Left lung (tissue), 10 donors: ENCODE results near the gene RSBN1L. TPM values are rescaled to one million over a fixed set of nuclear protein-coding genes. Genes with fewer than 3 reads are reported as not detected.
A peak's percentile ranks its signal among the peaks of the same experiment; 100 is the strongest.

ENCODE experiments used
- ATAC-seq: fragments of 200-7000 bp; cut with Tn5 transposase; one replicate; pipeline ENCODE4 v1.9.1; 2020; ENCODE audit warnings: moderate library complexity
- DNase-seq, 4 donors: peaks; one replicate each; pipeline ENCODE4 v3.0.0-alpha.2; 2013 to 2020
- H3K27ac ChIP-seq, 2 donors: fragments of 200-600 bp; sonication (generic) in 1 of 2; one replicate each; pipeline versions ENCODE4 v1.5.0 to v1.8.0; 2020 to 2021
- H3K27me3 ChIP-seq, 2 donors: fragments of 200-600 bp; sonication (generic) in 1 of 2; one replicate each; pipeline versions ENCODE4 v1.5.0 to v1.8.0; 2020 to 2021
- H3K36me3 ChIP-seq, 2 donors: fragments of 200-600 bp; sonication (generic) in 1 of 2; one replicate each; pipeline versions ENCODE4 v1.5.0 to v1.8.0; 2020 to 2021
- H3K4me1 ChIP-seq, 2 donors: fragments of 200-600 bp; one replicate each; pipeline ENCODE4 v1.8.0; 2021
- H3K4me3 ChIP-seq, 2 donors: fragments of 200-600 bp; sonication (generic) in 1 of 2; one replicate each; pipeline versions ENCODE4 v1.5.0 to v1.8.0; 2020 to 2021; ENCODE audit warnings: mild to moderate bottlenecking in 1 of 2
- H3K9me3 ChIP-seq, 2 donors: fragments of 200-600 bp; sonication (generic) in 1 of 2; one replicate each; pipeline versions ENCODE4 v1.5.0 to v1.8.0; 2020 to 2021
- CTCF ChIP-seq, 2 donors: fragments of 200-600 bp; sonication (generic) in 1 of 2; IDR thresholded peaks; one replicate each; pipeline versions ENCODE4 v1.5.0 to v1.8.0; 2021; ENCODE audit warnings: antibody characterized with exemption in 2 of 2
- intact Hi-C, 2 donors: fragments of 100-400 bp; cut with DNase I; formaldehyde crosslinking; loops; one replicate each; pipeline versions ENCODE4 v1.11.2 to v1.14.2; 2022
- polyA plus RNA-seq, 6 donors: library from polyadenylated mRNA; unstranded; fragments of 120-200 nt; gene quantifications; one replicate each; pipeline ENCODE4 v1.2.1, GENCODE V29; 2013; ENCODE audit not compliant: insufficient read length in 6 of 6
- total RNA-seq, 2 donors: library from RNA; stranded (reverse); fragmentation: NEBNext Ultra II Directional; extraction: Animal tissue kit (Norgen Biotek cat#: 25700); gene quantifications; one replicate each; pipeline ENCODE4 v1.2.1, GENCODE V29; 2021
- donor health status: DM: no; HTN: yes; CAD: no.
- donor health status: DM: no; HTN: no; CAD: no.

Gene RSBN1L
- total and polyA plus RNA-seq, 8 donors = 16.7 to 47.2 (median 37.6) TPM

- TF ChIP-seq CTCF (IDR thresholded peaks at IDR 0.05) = no peak
- Histone ChIP-seq H3K9me3 (no peaks in the 10 kb centered on the region), H3K36me3 (peaks cover 0 to 31% of the 10 kb centered on the region in 2 donors), H3K4me1 (peaks cover 0 to 30% of the 10 kb centered on the region in 2 donors), H3K27me3 (no peaks in the 10 kb centered on the region), H3K4me3 (no peak overlapping the region), H3K27ac (peak overlapping the region in 1 of 2 donors; percentile 30)
- DNase-seq (no peak), ATAC-seq (no peak)
- intact Hi-C loops = no loop called here
Observed at GRCh38 chr7:77765906-77766800, 69.9 kb downstream of the RSBN1L start.

GRCh38 chr7:77766801-77767605 is 70.7 kb downstream of the RSBN1L start:
- no peak for ATAC-seq
- no peaks in the 10 kb centered on the region for H3K9me3 ChIP-seq
- H3K27ac ChIP-seq = no peak overlapping the region
- no peaks in the 10 kb centered on the region for H3K27me3 ChIP-seq
- intact Hi-C loops = no loop called here
- H3K4me3 ChIP-seq = no peak overlapping the region
- no peak for TF ChIP-seq CTCF (IDR thresholded peaks at IDR 0.05)
- no peak for DNase-seq
- H3K36me3 ChIP-seq = peaks cover 0 to 38% of the 10 kb centered on the region in 2 donors
- peaks cover 0 to 30% of the 10 kb centered on the region in 2 donors for H3K4me1 ChIP-seq

GRCh38 chr7:77770316-77770715 is 74.1 kb downstream of the RSBN1L start:
- Histone ChIP-seq H3K27ac (no peak overlapping the region), H3K4me3 (no peak overlapping the region), H3K4me1 (peaks cover 0 to 13% of the 10 kb centered on the region in 2 donors), H3K9me3 (no peaks in the 10 kb centered on the region), H3K27me3 (no peaks in the 10 kb centered on the region), H3K36me3 (peaks cover 0 to 68% of the 10 kb centered on the region in 2 donors)
- no peak for DNase-seq
- intact Hi-C loops = no loop called here
- no peak for ATAC-seq
- TF ChIP-seq CTCF (IDR thresholded peaks at IDR 0.05) = no peak

GRCh38 chr7:77771901-77772300 is 75.6 kb downstream of the RSBN1L start:
- Histone ChIP-seq H3K4me1 (no peaks in the 10 kb centered on the region), H3K36me3 (peaks cover 0 to 79% of the 10 kb centered on the region in 2 donors), H3K4me3 (no peak overlapping the region), H3K27ac (no peak overlapping the region), H3K27me3 (no peaks in the 10 kb centered on the region), H3K9me3 (peaks cover 0 to 6% of the 10 kb centered on the region in 2 donors)
- DNase-seq (no peak), ATAC-seq (no peak)
- TF ChIP-seq CTCF (IDR thresholded peaks at IDR 0.05) = no peak
- intact Hi-C loops = no loop called here

GRCh38 chr7:77778535-77778934 is 82.3 kb downstream of the RSBN1L start:
- TF ChIP-seq CTCF (IDR thresholded peaks at IDR 0.05) = no peak
- Histone ChIP-seq H3K4me3 (no peak overlapping the region), H3K27me3 (no peaks in the 10 kb centered on the region), H3K9me3 (peaks cover 0 to 6% of the 10 kb centered on the region in 2 donors), H3K27ac (no peak overlapping the region), H3K36me3 (peaks cover 0 to 55% of the 10 kb centered on the region in 2 donors), H3K4me1 (no peaks in the 10 kb centered on the region)
- intact Hi-C loops = no loop called here
- no peak for DNase-seq
- no peak for ATAC-seq
